WTC11 (cell line): Measurements from ENCODE around the gene BANK1. TPM values are rescaled to one million over a fixed set of nuclear protein-coding genes. Genes with fewer than 3 reads are reported as not detected.

Experiments
- ATAC-seq: fragments of 200-7000 bp; cut with Tn5 transposase; 2 replicates; pipeline ENCODE4 v1.10.0; 2021; ENCODE audit warnings: mild to moderate bottlenecking, moderate library complexity
- CTCF ChIA-PET: fragments of 300-600 bp; sonication (Branson Sonifier 250); formaldehyde crosslinking; loops from one replicate; lab custom pipeline; 2021; ENCODE audit warnings: antibody characterized with exemption; lab: Charles Lee
- POLR2A ChIA-PET: fragments of 350-600 bp; sonication (Branson Sonifier 250); formaldehyde crosslinking; loops from one replicate; lab custom pipeline; 2021; ENCODE audit warnings: antibody characterized with exemption; lab: Charles Lee
- DNase-seq: peaks from one replicate; pipeline ENCODE4 v3.0.0; 2021; ENCODE audit warnings: low spot score
- H3K27ac Mint-ChIP-seq: 2 replicates; pipeline ENCODE4 v1.8.0; 2021; ENCODE audit warnings: mixed read lengths
- H3K27me3 Mint-ChIP-seq: 2 replicates; pipeline ENCODE4 v1.8.0; 2021; ENCODE audit warnings: low read depth, mild to moderate bottlenecking, moderate library complexity, mixed read lengths
- H3K36me3 Mint-ChIP-seq: 2 replicates; pipeline ENCODE4 v1.8.0; 2021; ENCODE audit warnings: mixed read lengths
- H3K4me1 Mint-ChIP-seq: 2 replicates; pipeline ENCODE4 v1.8.0; 2022; ENCODE audit warnings: mixed read lengths
- H3K4me3 Mint-ChIP-seq: 2 replicates; pipeline ENCODE4 v1.8.0; 2021; ENCODE audit warnings: mild to moderate bottlenecking, moderate library complexity, mixed read lengths
- H3K9me3 Mint-ChIP-seq: 2 replicates; pipeline ENCODE4 v1.8.0; 2021; ENCODE audit warnings: mixed read lengths
- E2F4 ChIP-seq: sonication (generic); formaldehyde crosslinking; IDR thresholded peaks from 2 replicates; pipeline ENCODE4 v1.8.1; 2022; ENCODE audit warnings: low read depth, mild to moderate bottlenecking, moderate library complexity, missing genetic modification reagents, borderline replicate concordance
- EMX1 ChIP-seq: fragments of 250-450 bp; sonication (Bioruptor Pico); IDR thresholded peaks from 2 replicates; pipeline ENCODE4 v1.8.0; 2021; ENCODE audit warnings: mild to moderate bottlenecking
- GRHL2 ChIP-seq: fragments of 250-450 bp; sonication (Bioruptor Pico); IDR thresholded peaks from 2 replicates; pipeline ENCODE4 v1.8.0; 2022; ENCODE audit warnings: mild to moderate bottlenecking, moderate library complexity; ENCODE audit not compliant: insufficient replicate concordance, severe bottlenecking
- MAX ChIP-seq: sonication (generic); formaldehyde crosslinking; IDR thresholded peaks from 2 replicates; pipeline ENCODE4 v1.8.0; 2022; ENCODE audit warnings: mild to moderate bottlenecking, missing genetic modification reagents
- NFE2L1 ChIP-seq: sonication (generic); formaldehyde crosslinking; IDR thresholded peaks from 2 replicates; pipeline ENCODE4 v1.8.1; 2023; ENCODE audit warnings: missing genetic modification reagents
- NFYB ChIP-seq: sonication (generic); formaldehyde crosslinking; conservative IDR thresholded peaks from 2 replicates; pipeline ENCODE4 v1.8.0; 2022; ENCODE audit warnings: low read depth, missing genetic modification reagents
- OVOL2 ChIP-seq: fragments of 250-450 bp; sonication (Bioruptor Pico); IDR thresholded peaks from 2 replicates; pipeline ENCODE4 v1.9.0; 2021; ENCODE audit warnings: mild to moderate bottlenecking, borderline replicate concordance
- TEAD1 ChIP-seq: sonication (generic); formaldehyde crosslinking; IDR thresholded peaks from 2 replicates; pipeline ENCODE4 v1.8.0; 2022; ENCODE audit warnings: mild to moderate bottlenecking, missing genetic modification reagents
- TEAD4 ChIP-seq: sonication (generic); formaldehyde crosslinking; IDR thresholded peaks from 2 replicates; pipeline ENCODE4 v1.8.0; 2022; ENCODE audit warnings: mild to moderate bottlenecking, missing genetic modification reagents
- ZNF138 ChIP-seq: sonication (generic); formaldehyde crosslinking; conservative IDR thresholded peaks from 2 replicates; pipeline ENCODE4 v1.8.1; 2022; ENCODE audit warnings: mild to moderate bottlenecking, moderate library complexity, missing genetic modification reagents
- ZNF219 ChIP-seq: sonication (generic); formaldehyde crosslinking; IDR thresholded peaks from 2 replicates; pipeline ENCODE4 v1.8.0; 2023; ENCODE audit warnings: missing genetic modification reagents, mild to moderate bottlenecking, borderline replicate concordance
- ZNF317 ChIP-seq: sonication (generic); formaldehyde crosslinking; IDR thresholded peaks from 2 replicates; pipeline ENCODE4 v1.8.1; 2023; ENCODE audit warnings: low read depth, mild to moderate bottlenecking, moderate library complexity, missing genetic modification reagents, borderline replicate concordance
- ZNF671 ChIP-seq: fragments of 250-450 bp; sonication (Bioruptor Pico); IDR thresholded peaks from 2 replicates; pipeline ENCODE4 v1.8.0; 2021; ENCODE audit warnings: mild to moderate bottlenecking
- total RNA-seq: library from RNA; stranded (reverse); gene quantifications from 3 replicates; pipeline ENCODE4 v1.2.3, GENCODE V29; 2021
- TF ChIP-seq, protein P1 (sequence below): sonication (generic); formaldehyde crosslinking; IDR thresholded peaks from 2 replicates; pipeline ENCODE4 v1.8.1; 2023; ENCODE audit warnings: mild to moderate bottlenecking, missing genetic modification reagents, moderate library complexity
- TF ChIP-seq, protein P2 (sequence below): fragments of 200-600 bp; IDR thresholded peaks from 2 replicates; pipeline ENCODE4 v1.8.0; 2022; ENCODE audit warnings: antibody characterized with exemption

Gene BANK1
- total RNA-seq, 1 experiment from 2014 or later = 0.68 TPM

- CTCF ChIA-PET = no interaction called here
- ATAC-seq (no peak), DNase-seq (no peak)
- H3K4me1 Mint-ChIP-seq = no peaks in the 10 kb centered on the region
- H3K36me3 Mint-ChIP-seq = no peaks in the 10 kb centered on the region
- no peak overlapping the region for H3K27ac Mint-ChIP-seq
- H3K27me3 Mint-ChIP-seq = no peaks in the 10 kb centered on the region
- no peak for TF ChIP-seq TEAD1 (CRISPR knock-in tag)
- no peak for TF ChIP-seq NFYB (CRISPR knock-in tag)
- TF ChIP-seq ZNF138 = no peak
- no peak for TF ChIP-seq E2F4 (CRISPR knock-in tag)
- no peak overlapping the region for H3K4me3 Mint-ChIP-seq
- H3K9me3 Mint-ChIP-seq = no peaks in the 10 kb centered on the region
- POLR2A ChIA-PET = no interaction called here
These were observed 252.6 kb downstream of the BANK1 start for GRCh38 chr4:102042871-102043802.

DNA sequence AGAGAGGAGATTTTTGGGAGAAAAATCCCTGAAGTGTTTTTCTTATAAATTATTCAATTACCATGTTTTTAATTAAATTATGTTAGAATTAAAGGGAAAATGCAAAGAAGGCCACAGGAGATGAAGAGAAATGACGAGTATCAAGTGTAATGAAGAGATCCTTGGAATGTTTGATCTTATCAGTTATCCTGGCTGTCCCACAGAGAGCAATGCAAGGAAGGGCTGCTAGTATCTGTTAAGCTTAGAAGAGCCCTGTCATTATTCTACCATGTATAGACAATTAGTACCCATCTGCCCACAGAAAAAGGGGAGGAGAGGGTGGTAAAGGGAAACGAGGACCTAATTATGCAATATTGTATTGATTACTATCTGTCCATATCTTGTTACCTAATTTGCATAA is 257.1 kb downstream of the BANK1 start:
- TF ChIP-seq EMX1 (CRISPR knock-in tag) (no peak), ZNF219 (CRISPR knock-in tag) (no peak), TEAD4 (CRISPR knock-in tag) (no peak), ZNF138 (no peak), MAX (CRISPR knock-in tag) (no peak), GRHL2 (CRISPR knock-in tag) (no peak)
- TF ChIP-seq, protein P1, sequence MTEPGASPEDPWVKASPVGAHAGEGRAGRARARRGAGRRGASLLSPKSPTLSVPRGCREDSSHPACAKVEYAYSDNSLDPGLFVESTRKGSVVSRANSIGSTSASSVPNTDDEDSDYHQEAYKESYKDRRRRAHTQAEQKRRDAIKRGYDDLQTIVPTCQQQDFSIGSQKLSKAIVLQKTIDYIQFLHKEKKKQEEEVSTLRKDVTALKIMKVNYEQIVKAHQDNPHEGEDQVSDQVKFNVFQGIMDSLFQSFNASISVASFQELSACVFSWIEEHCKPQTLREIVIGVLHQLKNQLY (CRISPR knock-in tag) = no peak
- H3K9me3 Mint-ChIP-seq = no peaks in the 10 kb centered on the region
- POLR2A ChIA-PET = no interaction called here
- no peaks in the 10 kb centered on the region for H3K4me1 Mint-ChIP-seq
- ATAC-seq = no peak
- CTCF ChIA-PET = interaction anchor here (0.7 kb wide), 1 partner anchor 9 kb away, joined by 3 read pairs; no protein-coding TSS in a partner anchor
- no peaks in the 10 kb centered on the region for H3K36me3 Mint-ChIP-seq
- no peak for DNase-seq
- no peak overlapping the region for H3K27ac Mint-ChIP-seq
- no peak overlapping the region for H3K4me3 Mint-ChIP-seq
- no peaks in the 10 kb centered on the region for H3K27me3 Mint-ChIP-seq

DNA sequence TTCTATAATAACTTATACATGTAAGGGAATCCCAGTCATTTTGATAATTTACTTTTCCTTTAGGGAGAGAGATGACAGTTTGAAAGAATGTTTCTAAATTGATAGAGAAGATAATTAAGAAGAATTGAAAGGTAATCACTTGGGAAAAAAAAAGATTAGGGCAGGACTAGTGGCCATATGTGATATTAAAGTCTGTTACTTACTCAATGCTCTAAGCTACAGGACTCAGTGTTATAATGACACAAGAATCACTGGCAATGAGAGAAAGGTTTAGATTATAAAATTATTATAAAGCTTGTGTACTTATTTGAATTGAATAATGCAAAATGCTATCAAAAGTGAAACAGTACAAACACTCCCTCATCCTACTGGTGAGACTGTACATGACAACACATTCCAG is 265.3 kb downstream of the BANK1 start:
- DNase-seq (no peak), ATAC-seq (no peak)
- Mint-ChIP-seq H3K4me3 (no peak overlapping the region), H3K4me1 (no peaks in the 10 kb centered on the region), H3K9me3 (no peaks in the 10 kb centered on the region), H3K36me3 (no peaks in the 10 kb centered on the region), H3K27ac (no peak overlapping the region), H3K27me3 (no peaks in the 10 kb centered on the region)
- ChIA-PET CTCF (interaction anchor here (1.1 kb wide), 1 partner anchor 8 kb away, joined by 3 read pairs; no protein-coding TSS in a partner anchor), POLR2A (no interaction called here)
- TF ChIP-seq, protein P2, sequence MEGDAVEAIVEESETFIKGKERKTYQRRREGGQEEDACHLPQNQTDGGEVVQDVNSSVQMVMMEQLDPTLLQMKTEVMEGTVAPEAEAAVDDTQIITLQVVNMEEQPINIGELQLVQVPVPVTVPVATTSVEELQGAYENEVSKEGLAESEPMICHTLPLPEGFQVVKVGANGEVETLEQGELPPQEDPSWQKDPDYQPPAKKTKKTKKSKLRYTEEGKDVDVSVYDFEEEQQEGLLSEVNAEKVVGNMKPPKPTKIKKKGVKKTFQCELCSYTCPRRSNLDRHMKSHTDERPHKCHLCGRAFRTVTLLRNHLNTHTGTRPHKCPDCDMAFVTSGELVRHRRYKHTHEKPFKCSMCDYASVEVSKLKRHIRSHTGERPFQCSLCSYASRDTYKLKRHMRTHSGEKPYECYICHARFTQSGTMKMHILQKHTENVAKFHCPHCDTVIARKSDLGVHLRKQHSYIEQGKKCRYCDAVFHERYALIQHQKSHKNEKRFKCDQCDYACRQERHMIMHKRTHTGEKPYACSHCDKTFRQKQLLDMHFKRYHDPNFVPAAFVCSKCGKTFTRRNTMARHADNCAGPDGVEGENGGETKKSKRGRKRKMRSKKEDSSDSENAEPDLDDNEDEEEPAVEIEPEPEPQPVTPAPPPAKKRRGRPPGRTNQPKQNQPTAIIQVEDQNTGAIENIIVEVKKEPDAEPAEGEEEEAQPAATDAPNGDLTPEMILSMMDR = no peak
- TF ChIP-seq NFE2L1 (CRISPR knock-in tag) (no peak), ZNF671 (CRISPR knock-in tag) (no peak), ZNF317 (CRISPR knock-in tag) (no peak), OVOL2 (CRISPR knock-in tag) (no peak)
